AG04449 (cell line): ENCODE results near the gene GLT8D2.

Experiments used
- CTCF ChIA-PET: fragments of 350-600 bp; formaldehyde crosslinking; extraction: SDS; loops from one replicate; lab custom pipeline; 2021; ENCODE audit warnings: antibody characterized with exemption; lab: Yijun Ruan, JAX
- POLR2A ChIA-PET: fragments of 400-600, 350-600 bp; formaldehyde crosslinking; extraction: SDS; loops from one replicate; lab custom pipeline; 2020; ENCODE audit warnings: antibody characterized with exemption, inconsistent platforms; lab: Yijun Ruan, JAX
- DNase-seq: peaks from one replicate; pipeline ENCODE4 v3.0.0-alpha.2; 2010; ENCODE audit warnings: low read depth, low spot score
- H3K4me3 ChIP-seq: 2 replicates; pipeline ENCODE4 v1.5.1; 2011; ENCODE audit warnings: low read depth, mild to moderate bottlenecking, control low read depth, low read length
- TF ChIP-seq, protein P1 (sequence below): IDR thresholded peaks from one replicate; pipeline ENCODE4 v1.5.1; 2011; ENCODE audit warnings: mild to moderate bottlenecking, moderate library complexity, low read length, control low read depth, inconsistent platforms; ENCODE audit not compliant: insufficient read depth; ENCODE audit errors: missing control alignments

Gene GLT8D2

GRCh38 chr12:103978384-103978982, 71.5 kb downstream of the GLT8D2 start:
- no peak overlapping the region for H3K4me3 ChIP-seq
- DNase-seq = no peak
- ChIA-PET CTCF (no interaction called here), POLR2A (no interaction called here)
- TF ChIP-seq, protein P1, sequence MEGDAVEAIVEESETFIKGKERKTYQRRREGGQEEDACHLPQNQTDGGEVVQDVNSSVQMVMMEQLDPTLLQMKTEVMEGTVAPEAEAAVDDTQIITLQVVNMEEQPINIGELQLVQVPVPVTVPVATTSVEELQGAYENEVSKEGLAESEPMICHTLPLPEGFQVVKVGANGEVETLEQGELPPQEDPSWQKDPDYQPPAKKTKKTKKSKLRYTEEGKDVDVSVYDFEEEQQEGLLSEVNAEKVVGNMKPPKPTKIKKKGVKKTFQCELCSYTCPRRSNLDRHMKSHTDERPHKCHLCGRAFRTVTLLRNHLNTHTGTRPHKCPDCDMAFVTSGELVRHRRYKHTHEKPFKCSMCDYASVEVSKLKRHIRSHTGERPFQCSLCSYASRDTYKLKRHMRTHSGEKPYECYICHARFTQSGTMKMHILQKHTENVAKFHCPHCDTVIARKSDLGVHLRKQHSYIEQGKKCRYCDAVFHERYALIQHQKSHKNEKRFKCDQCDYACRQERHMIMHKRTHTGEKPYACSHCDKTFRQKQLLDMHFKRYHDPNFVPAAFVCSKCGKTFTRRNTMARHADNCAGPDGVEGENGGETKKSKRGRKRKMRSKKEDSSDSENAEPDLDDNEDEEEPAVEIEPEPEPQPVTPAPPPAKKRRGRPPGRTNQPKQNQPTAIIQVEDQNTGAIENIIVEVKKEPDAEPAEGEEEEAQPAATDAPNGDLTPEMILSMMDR = no peak

DNA sequence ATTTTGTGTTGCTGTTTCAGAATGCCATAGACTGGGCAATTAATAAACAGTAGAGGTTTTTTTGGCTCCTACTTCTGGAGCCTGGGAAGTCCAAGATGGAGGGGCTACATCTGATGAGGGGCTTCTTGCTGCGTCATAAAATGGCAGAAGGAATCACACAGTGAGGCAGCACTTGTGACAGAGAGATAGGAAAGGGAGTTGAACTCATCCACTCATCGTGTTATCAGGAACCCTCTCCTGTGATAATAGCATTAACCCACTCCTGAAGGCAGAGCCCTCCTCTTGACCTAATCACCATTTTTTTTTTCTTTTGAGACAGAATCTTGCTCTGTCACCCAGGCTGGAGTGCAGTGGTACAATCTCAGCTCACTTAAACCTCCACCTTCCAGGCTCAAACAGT, 74.6 kb downstream of the GLT8D2 start:
- POLR2A ChIA-PET = no interaction called here
- DNase-seq = no peak

DNA sequence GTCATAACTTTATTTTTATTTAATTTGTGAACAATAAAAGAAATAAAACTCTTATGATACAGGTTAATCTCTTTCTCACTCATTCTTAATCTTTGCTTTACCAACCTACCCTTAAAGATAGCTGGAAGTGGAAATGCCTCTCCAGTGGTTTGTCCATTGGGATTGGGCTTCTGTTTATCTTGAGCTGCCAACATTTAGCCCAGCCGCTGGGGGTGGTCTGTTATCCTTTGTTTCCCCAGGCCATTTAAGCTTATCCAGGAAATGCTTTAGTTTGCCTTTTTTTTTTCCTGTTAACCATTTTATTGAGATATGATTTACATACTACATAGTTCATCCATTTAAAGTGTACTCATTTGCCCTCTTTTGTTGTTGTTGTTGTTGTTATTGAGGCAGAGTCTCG, 76.1 kb downstream of the GLT8D2 start:
- ChIA-PET POLR2A (interaction anchor here (0.5 to 1.5 kb wide), 2 partner anchors 8 to 90 kb away, joined by 6 read pairs; partner anchors contain the start of gene TDG), CTCF (interaction anchor here (1.1 to 1.6 kb wide), 3 partner anchors 10 to 13 kb away, joined by 3 read pairs; no protein-coding TSS in a partner anchor)
- TF ChIP-seq, protein P1 = no peak
- no peak for DNase-seq
- H3K4me3 ChIP-seq = no peak overlapping the region

More for the DNA sequence above, 74.6 kb downstream of the GLT8D2 start:
- H3K4me3 ChIP-seq = no peak overlapping the region
- CTCF ChIA-PET = no interaction called here
- TF ChIP-seq, protein P1 = no peak

DNA sequence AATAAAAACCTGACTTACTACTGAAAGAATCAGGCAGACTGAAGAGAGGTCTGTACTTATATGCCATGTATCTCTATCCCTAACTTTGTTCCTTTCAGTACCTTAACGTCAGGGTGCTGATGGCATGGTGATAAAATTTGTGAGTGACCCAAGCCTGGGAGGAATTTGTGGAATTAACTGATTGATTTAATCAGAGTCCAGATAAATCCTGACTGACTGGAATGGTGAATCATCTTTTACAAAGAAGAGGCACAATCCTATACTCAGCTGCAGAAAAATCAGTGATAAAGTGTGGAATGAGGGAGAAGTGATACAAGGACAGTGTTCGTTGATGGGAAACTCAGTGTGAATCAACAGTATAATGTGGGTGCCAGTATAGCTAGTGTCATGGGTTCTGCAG, 80.6 kb downstream of the GLT8D2 start:
- TF ChIP-seq, protein P1 = no peak
- H3K4me3 ChIP-seq = no peak overlapping the region
- ChIA-PET POLR2A (interaction anchor here (1.1 kb wide), 1 partner anchor 94 kb away, joined by 4 read pairs; no protein-coding TSS in a partner anchor), CTCF (interaction anchor here (0.9 to 1.3 kb wide), 3 partner anchors 8 to 140 kb away, joined by 3 to 5 read pairs (median 4); no protein-coding TSS in a partner anchor)
- no peak for DNase-seq

DNA sequence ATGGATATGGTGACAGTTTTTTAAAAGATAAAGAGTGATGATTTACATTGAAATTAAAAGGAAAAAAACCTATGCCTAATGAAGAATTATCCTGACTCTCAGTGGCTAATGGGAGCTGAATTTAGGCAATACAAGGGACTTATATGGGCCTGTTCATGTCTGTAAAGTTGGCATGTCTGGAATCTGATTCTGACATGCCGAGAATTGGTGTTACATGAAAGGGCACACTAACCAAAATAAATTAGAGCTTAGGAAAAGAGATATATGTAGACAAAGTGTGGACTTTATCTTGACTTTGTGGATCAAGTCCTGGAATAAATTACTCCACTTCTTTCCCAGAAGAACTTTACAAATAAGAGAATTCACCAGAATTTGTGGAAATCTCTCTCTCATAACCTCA, 83.3 kb downstream of the GLT8D2 start:
- ChIA-PET POLR2A (interaction anchor here (1.0 to 2.0 kb wide), 4 partner anchors 11 to 97 kb away, joined by 3 to 44 read pairs (median 6); partner anchors contain the start of genes HCFC2 and HSP90B1), CTCF (interaction anchor here (0.9 to 2.8 kb wide), 3 partner anchors 10 to 142 kb away, joined by 3 to 13 read pairs (median 4); a partner anchor contains a TSS)

More for the DNA sequence above, 83.3 kb downstream of the GLT8D2 start:
- no peak for DNase-seq
- H3K4me3 ChIP-seq = peak overlapping the region; percentile 98
- TF ChIP-seq, protein P1 = no peak
